ENCODE data around the gene ALDH1A2.

Gene ALDH1A2

GRCh38 chr15:57941816-57942215 lies 123.7 kb downstream of the ALDH1A2 start:
- no peak for DNase-seq

- DNase-seq, result no peak
These were observed 133.2 kb downstream of the ALDH1A2 start for GRCh38 chr15:57932348-57932747.

- no peak for DNase-seq
These were observed 133.9 kb downstream of the ALDH1A2 start for GRCh38 chr15:57931570-57931969.

GRCh38 chr15:57927091-57927631 lies 138.3 kb downstream of the ALDH1A2 start:
- DNase-seq, result no peak

GRCh38 chr15:57925650-57926049 lies 139.9 kb downstream of the ALDH1A2 start:
- DNase-seq, result no peak

GRCh38 chr15:57924598-57924997 lies 140.9 kb downstream of the ALDH1A2 start:
- DNase-seq, result no peak

- DNase-seq, result no peak
These were observed 141.8 kb downstream of the ALDH1A2 start for GRCh38 chr15:57923750-57924149.

- no peak for DNase-seq
These were observed 142.2 kb downstream of the ALDH1A2 start for GRCh38 chr15:57923306-57923705.

GRCh38 chr15:57922776-57923175 lies 142.7 kb downstream of the ALDH1A2 start:
- no peak for DNase-seq

- no peak for DNase-seq
These were observed 144.1 kb downstream of the ALDH1A2 start for GRCh38 chr15:57921371-57921770.

- DNase-seq, result no peak
These were observed 144.6 kb downstream of the ALDH1A2 start for GRCh38 chr15:57920911-57921310.

GRCh38 chr15:57919754-57920153 lies 145.8 kb downstream of the ALDH1A2 start:
- DNase-seq, result no peak

GRCh38 chr15:57917998-57918397 lies 147.5 kb downstream of the ALDH1A2 start:
- DNase-seq, result no peak

GRCh38 chr15:57916695-57917094 lies 148.8 kb downstream of the ALDH1A2 start:
- no peak for DNase-seq

GRCh38 chr15:57915827-57916531 lies 149.5 kb downstream of the ALDH1A2 start:
- DNase-seq, result no peak

- DNase-seq, result no peak
These were observed 151.0 kb downstream of the ALDH1A2 start for GRCh38 chr15:57914350-57915055.

GRCh38 chr15:57911247-57911646 lies 154.3 kb downstream of the ALDH1A2 start:
- no peak for DNase-seq

- no peak for DNase-seq
These were observed 154.8 kb downstream of the ALDH1A2 start for GRCh38 chr15:57910672-57911071.

- DNase-seq, result no peak
These were observed 156.1 kb downstream of the ALDH1A2 start for GRCh38 chr15:57909388-57909787.

GRCh38 chr15:57903626-57904025 lies 161.9 kb downstream of the ALDH1A2 start:
- no peak for DNase-seq

Measured in NCI-H748 treated with DMSO at 0.1 percent for 48 hours (cell line).